ENCODE data around the gene JPH2. TPM values are rescaled to one million over a fixed set of nuclear protein-coding genes. Genes with fewer than 3 reads are reported as not detected.

JPH2 gene
- total and polyA plus RNA-seq, 2 of the 4 experiments (the other 2 are of a cell fraction), result 0.44 to 0.54 TPM

DNA sequence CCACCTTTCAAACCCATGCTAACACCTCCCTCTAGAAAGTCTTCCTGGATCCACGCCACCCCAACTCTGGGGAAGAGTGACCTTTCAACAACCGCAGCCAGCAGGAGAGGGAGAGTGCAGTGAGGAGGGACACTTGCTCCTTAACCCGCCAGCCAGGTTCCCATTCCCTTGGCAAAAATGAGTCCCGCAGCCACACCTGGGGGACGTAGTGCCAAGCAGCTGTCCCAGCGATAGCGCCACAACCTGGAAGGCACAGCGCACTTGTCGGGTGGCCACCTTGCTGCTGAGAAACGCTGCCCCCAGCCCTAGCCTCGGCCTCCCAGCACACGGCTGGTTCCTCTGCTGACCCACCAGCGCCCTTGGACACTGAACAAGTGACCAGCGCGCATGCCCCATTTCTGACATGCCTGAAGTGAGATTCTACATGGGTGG lies 119.3 kb downstream of the JPH2 start:
- Histone ChIP-seq H4K5ac (ENCODE audit: low read depth, low read length) (no peak overlapping the region), H2BK120ac (ENCODE audit: low read depth, low read length) (no peak overlapping the region), H2AK9ac (replicated peaks; ENCODE audit: low read depth, low read length, poor library complexity) (no peak overlapping the region), H3K4me1 (ENCODE audit: control insufficient read depth, insufficient read depth, low read length) (no peaks in the 10 kb centered on the region), H3K23ac (ENCODE audit: low read depth, low read length) (no peak overlapping the region), H3K9me3 (ENCODE audit: control insufficient read depth, insufficient read depth, low read length) (no peaks in the 10 kb centered on the region), H3K9ac (ENCODE audit: low read depth, low read length) (no peak overlapping the region), H2AFZ (replicated peaks; ENCODE audit: low read length, poor library complexity) (no peak overlapping the region), H3K4ac (ENCODE audit: low read depth, low read length) (no peak overlapping the region), H3K79me1 (ENCODE audit: low read depth in 1 of 2, low read length in 2 of 2) (no peaks in the 10 kb centered on the region), H2BK5ac (ENCODE audit: low read depth, low read length, poor library complexity, severe bottlenecking) (no peak overlapping the region), H3K36me3 (ENCODE audit: control insufficient read depth, insufficient read depth, low read length) (peaks cover 28% of the 10 kb centered on the region; the same call in 1 of the 2 replicates), H2BK20ac (ENCODE audit: low read depth, low read length) (no peak overlapping the region), H4K20me1 (ENCODE audit: insufficient read depth, low read length) (no peaks in the 10 kb centered on the region), H3K4me2 (ENCODE audit: low read depth, low read length) (no peak overlapping the region), H3K56ac (ENCODE audit: extremely low read depth, insufficient read depth, low read length) (no peak overlapping the region), H3K27ac (ENCODE audit: insufficient read depth, low read length) (no peak overlapping the region), H3K14ac (replicated peaks; ENCODE audit: low read depth, low read length) (no peak overlapping the region), H3K4me3 (ENCODE audit: insufficient read depth, low read depth, low read length) (no peak overlapping the region), H3K9me1 (ENCODE audit: insufficient read depth, low read length) (no peaks in the 10 kb centered on the region; the same call in 1 of the 2 replicates), H2AK5ac (ENCODE audit: low read depth, low read length) (no peak overlapping the region), H3K18ac (ENCODE audit: low read depth, low read length) (no peak overlapping the region), H4K8ac (ENCODE audit: low read depth in 2 of 2, low read length in 2 of 2) (no peak overlapping the region), H2BK15ac (ENCODE audit: low read depth, low read length) (no peak overlapping the region), H4K91ac (ENCODE audit: insufficient read depth, low read depth, low read length) (no peak overlapping the region), H3K27me3 (ENCODE audit: control insufficient read depth, insufficient read depth, low read length) (no peaks in the 10 kb centered on the region)
- DNase-seq (no peak), ATAC-seq (ENCODE audit: low read depth) (no peak)
- dilution Hi-C loops (cut with HindIII; ENCODE audit: low sequenced_read_pairs, unreplicated experiment), result no loop called here
- in situ Hi-C loops (cut with MboI; ENCODE audit: low sequenced_read_pairs), result no loop called here
- POLR2A ChIA-PET (ENCODE audit: unreplicated experiment), result no interaction called here
- WGBS, 2 experiments (ENCODE audit: extremely low coverage in 2 of 2, insufficient read length in 1 of 2), result 96% methylated on average over 8 of the region's 15 CpGs; no CpG with 5 or more reads in 1 of the 2 experiments
- intact Hi-C loops (cut with micrococcal nuclease), result no loop called here
- TF ChIP-seq POLR2A (IDR thresholded peaks at IDR 0.05; ENCODE audit: low read depth, low read length) (no peak), MXI1 (IDR thresholded peaks at IDR 0.05; ENCODE audit: borderline replicate concordance, low read depth, low read length) (no peak), RFX5 (IDR thresholded peaks at IDR 0.05; ENCODE audit: low read depth, low read length) (no peak), MAZ (IDR thresholded peaks at IDR 0.05; ENCODE audit: borderline replicate concordance, low read depth, low read length) (no peak), CEBPB (IDR thresholded peaks at IDR 0.05; ENCODE audit: low read depth, low read length) (no peak), SMC3 (IDR thresholded peaks at IDR 0.05; ENCODE audit: low read depth, low read length) (no peak), FOS (IDR thresholded peaks at IDR 0.05; ENCODE audit: low read depth, low read length) (no peak), NFE2L2 (IDR thresholded peaks at IDR 0.05; ENCODE audit: low read depth, low read length) (no peak), RAD21 (IDR thresholded peaks at IDR 0.05; ENCODE audit: low read length) (no peak), BHLHE40 (IDR thresholded peaks at IDR 0.05; ENCODE audit: low read depth, low read length) (no peak), MAFK (IDR thresholded peaks at IDR 0.05; ENCODE audit: low read depth, low read length) (no peak)
- TF ChIP-seq, protein P1, sequence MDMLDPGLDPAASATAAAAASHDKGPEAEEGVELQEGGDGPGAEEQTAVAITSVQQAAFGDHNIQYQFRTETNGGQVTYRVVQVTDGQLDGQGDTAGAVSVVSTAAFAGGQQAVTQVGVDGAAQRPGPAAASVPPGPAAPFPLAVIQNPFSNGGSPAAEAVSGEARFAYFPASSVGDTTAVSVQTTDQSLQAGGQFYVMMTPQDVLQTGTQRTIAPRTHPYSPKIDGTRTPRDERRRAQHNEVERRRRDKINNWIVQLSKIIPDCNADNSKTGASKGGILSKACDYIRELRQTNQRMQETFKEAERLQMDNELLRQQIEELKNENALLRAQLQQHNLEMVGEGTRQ (IDR thresholded peaks at IDR 0.05; ENCODE audit: low read depth, low read length), result no peak
- no TSS peak for BruUV-seq (replicated peaks)
- CTCF ChIA-PET, result no interaction called here
